Measurements from ENCODE around the gene SUGCT. TPM values are rescaled to one million over a fixed set of nuclear protein-coding genes. Genes with fewer than 3 reads are reported as not detected.

The SUGCT gene
- total RNA-seq, 3 donors from 2014 or later, result 2.3 to 4.5 (median 4.0) TPM

GRCh38 chr7:40492946-40493345 is 358.1 kb downstream of the SUGCT start:
- H3K4me3 ChIP-seq, result no peak overlapping the region
- no peaks in the 10 kb centered on the region for H3K9me3 ChIP-seq
- no peak for TF ChIP-seq POLR2AphosphoS5 (IDR thresholded peaks at IDR 0.05)
- no peak for TF ChIP-seq POLR2A (IDR thresholded peaks at IDR 0.05)
- TF ChIP-seq CTCF (IDR thresholded peaks at IDR 0.05), result no peak

GRCh38 chr7:40493609-40494051 is 358.8 kb downstream of the SUGCT start:
- H3K4me1 ChIP-seq, result no peaks in the 10 kb centered on the region
- H3K36me3 ChIP-seq, result no peaks in the 10 kb centered on the region
- TF ChIP-seq CTCF (IDR thresholded peaks at IDR 0.05) (no peak), POLR2A (IDR thresholded peaks at IDR 0.05) (no peak), POLR2AphosphoS5 (IDR thresholded peaks at IDR 0.05) (no peak)
- H3K4me3 ChIP-seq, result no peak overlapping the region
- no peak for DNase-seq (ENCODE audit: low spot score in 2 of 2)
- intact Hi-C loops (cut with DNase I; ENCODE audit: low total_unique reads), result no loop called here
- H3K27ac ChIP-seq, result no peak overlapping the region
- H3K27me3 ChIP-seq, result no peaks in the 10 kb centered on the region
- H3K9me3 ChIP-seq, result no peaks in the 10 kb centered on the region

More at GRCh38 chr7:40492946-40493345, 358.1 kb downstream of the SUGCT start:
- Histone ChIP-seq H3K27me3 (no peaks in the 10 kb centered on the region), H3K27ac (no peak overlapping the region), H3K36me3 (no peaks in the 10 kb centered on the region), H3K4me1 (no peaks in the 10 kb centered on the region)
- DNase-seq (ENCODE audit: low spot score in 2 of 2), result no peak
- intact Hi-C loops (cut with DNase I; ENCODE audit: low total_unique reads), result no loop called here

GRCh38 chr7:40498924-40499510 is 364.2 kb downstream of the SUGCT start:
- TF ChIP-seq CTCF (IDR thresholded peaks at IDR 0.05), result no peak
- no peak for TF ChIP-seq POLR2AphosphoS5 (IDR thresholded peaks at IDR 0.05)
- TF ChIP-seq POLR2A (IDR thresholded peaks at IDR 0.05), result no peak
- DNase-seq (ENCODE audit: low spot score in 2 of 2), result no peak
- Histone ChIP-seq H3K36me3 (no peaks in the 10 kb centered on the region), H3K9me3 (no peaks in the 10 kb centered on the region), H3K27ac (no peak overlapping the region), H3K4me3 (no peak overlapping the region), H3K4me1 (no peaks in the 10 kb centered on the region), H3K27me3 (no peaks in the 10 kb centered on the region)
- intact Hi-C loops (cut with DNase I; ENCODE audit: low total_unique reads), result no loop called here

GRCh38 chr7:40499718-40500117 is 364.9 kb downstream of the SUGCT start:
- TF ChIP-seq CTCF (IDR thresholded peaks at IDR 0.05), result no peak
- TF ChIP-seq POLR2A (IDR thresholded peaks at IDR 0.05), result no peak
- no peak for TF ChIP-seq POLR2AphosphoS5 (IDR thresholded peaks at IDR 0.05)
- Histone ChIP-seq H3K36me3 (no peaks in the 10 kb centered on the region), H3K27ac (no peak overlapping the region), H3K9me3 (no peaks in the 10 kb centered on the region), H3K4me3 (no peak overlapping the region), H3K27me3 (no peaks in the 10 kb centered on the region), H3K4me1 (no peaks in the 10 kb centered on the region)
- intact Hi-C loops (cut with DNase I; ENCODE audit: low total_unique reads), result no loop called here
- no peak for DNase-seq (ENCODE audit: low spot score in 2 of 2)

GRCh38 chr7:40500219-40500618 is 365.4 kb downstream of the SUGCT start:
- Histone ChIP-seq H3K36me3 (no peaks in the 10 kb centered on the region), H3K27me3 (no peaks in the 10 kb centered on the region), H3K4me1 (no peaks in the 10 kb centered on the region), H3K9me3 (no peaks in the 10 kb centered on the region), H3K4me3 (no peak overlapping the region), H3K27ac (no peak overlapping the region)
- DNase-seq (ENCODE audit: low spot score in 2 of 2), result no peak
- intact Hi-C loops (cut with DNase I; ENCODE audit: low total_unique reads), result no loop called here
- TF ChIP-seq CTCF (IDR thresholded peaks at IDR 0.05) (no peak), POLR2A (IDR thresholded peaks at IDR 0.05) (no peak), POLR2AphosphoS5 (IDR thresholded peaks at IDR 0.05) (no peak)
